GM18861 (cell line): ENCODE results near the gene TMEM181.

Experiments
- ATAC-seq: cut with Tn5 transposase; IDR thresholded peaks from one replicate; pipeline ENCODE4 v1.9.1; 2021; ENCODE audit not compliant: unreplicated experiment

TMEM181 gene

DNA sequence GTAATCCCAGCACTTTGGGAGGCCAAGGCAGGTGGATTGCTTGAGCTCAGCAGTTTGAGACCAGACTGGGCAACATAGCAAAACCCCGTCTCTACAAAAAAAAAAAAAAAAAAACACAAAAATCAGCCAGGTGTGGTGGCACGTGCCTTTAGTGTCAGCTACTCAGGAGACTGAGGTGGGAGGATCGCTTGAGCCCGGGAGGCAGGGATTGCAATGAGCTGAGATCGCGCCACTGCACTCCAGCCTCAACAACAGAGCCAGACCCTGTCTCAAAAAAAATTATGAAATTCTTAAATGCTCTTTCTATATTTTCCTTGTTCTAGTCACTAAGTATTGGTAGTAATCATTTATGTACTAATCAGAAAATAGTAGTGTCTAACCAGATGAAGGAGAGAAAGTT is 120.6 kb downstream of the TMEM181 start:
- ATAC-seq: no peak

DNA sequence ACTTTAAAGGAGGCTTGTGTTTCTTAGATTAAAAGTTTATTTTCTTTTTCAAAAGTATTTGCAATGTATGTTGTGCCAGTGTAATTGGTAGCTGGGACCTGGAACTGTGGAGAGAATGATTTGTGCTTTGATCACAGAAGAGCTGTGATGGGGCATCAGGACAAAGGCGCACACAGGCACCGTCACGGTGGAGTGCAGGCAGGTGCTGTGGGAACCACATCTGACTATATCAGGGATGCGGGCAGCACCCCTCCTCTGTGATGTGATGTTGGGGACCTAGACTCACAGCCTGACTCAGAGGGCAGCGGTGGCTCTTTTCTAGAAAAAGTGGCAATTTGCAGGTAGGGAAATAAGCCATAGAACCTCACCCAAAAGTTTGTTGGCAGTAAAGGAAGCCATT is 124.4 kb downstream of the TMEM181 start:
- no peak for ATAC-seq

DNA sequence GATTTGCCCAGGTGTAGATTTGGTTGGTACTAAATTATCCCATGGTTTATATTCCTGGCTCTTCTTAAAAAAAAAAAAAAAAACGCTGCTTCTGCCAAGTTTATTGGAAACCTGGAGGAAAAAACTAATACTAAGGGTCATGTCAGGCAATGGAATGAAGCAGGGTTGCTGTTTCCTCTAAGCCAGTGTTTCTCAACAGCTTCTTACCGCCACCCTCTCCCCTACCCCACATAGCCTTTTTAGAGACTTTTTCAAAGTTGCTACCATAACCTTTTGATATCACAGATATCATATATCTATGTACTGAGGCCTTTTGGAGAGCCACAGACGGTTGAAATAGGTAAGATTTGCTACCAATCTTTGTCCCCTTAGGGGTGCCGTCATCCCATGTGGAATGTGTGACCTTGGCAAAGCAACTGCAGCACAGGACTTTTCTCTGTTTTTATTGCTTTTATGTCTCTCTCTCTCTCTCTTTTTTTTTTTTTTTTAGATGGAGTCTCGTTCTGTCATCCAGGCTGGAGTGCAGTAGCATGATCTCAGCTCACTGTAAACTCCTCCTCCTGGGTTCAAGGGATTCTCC is 124.9 kb downstream of the TMEM181 start:
- no peak for ATAC-seq
